PC-9 (cell line): ENCODE data around the gene ITIH3. TPM values are rescaled to one million over a fixed set of nuclear protein-coding genes. Genes with fewer than 3 reads are reported as not detected.

Source experiments
- BruUV-seq: library from RNA; stranded (reverse); fragments of 400-500 nt; replicated peaks from 2 replicates; lab custom pipeline; 2021; lab: Mats Ljungman, UMichigan
- CTCF ChIA-PET: fragments of 300-600 bp; sonication (Branson Sonifier 250); formaldehyde crosslinking; loops from one replicate; lab custom pipeline; 2022; ENCODE audit warnings: antibody characterized with exemption; lab: Charles Lee
- POLR2A ChIA-PET: fragments of 300-600 bp; sonication (Branson Sonifier 250); formaldehyde crosslinking; loops from one replicate; lab custom pipeline; 2022; ENCODE audit warnings: antibody characterized with exemption; ENCODE audit not compliant: unreplicated experiment; lab: Charles Lee
- DNase-seq, 2 experiments: peaks; one replicate each; pipeline versions ENCODE4 v3.0.0 to v3.0.0-alpha.2; 2015 to 2022; ENCODE audit warnings: mixed read lengths in 1 of 2
- H2AFZ ChIP-seq: fragments of 200-600 bp; sonication (generic); 2 replicates; pipeline ENCODE4 v1.8.1; 2017; ENCODE audit warnings: antibody characterized with exemption
- H3F3A ChIP-seq: fragments of 200-600 bp; sonication (generic); 2 replicates; pipeline ENCODE4 v1.8.1; 2017; ENCODE audit warnings: antibody characterized with exemption, mild to moderate bottlenecking, low read depth; ENCODE audit not compliant: insufficient read depth
- H3K27ac ChIP-seq: fragments of 200-600 bp; sonication (generic); 2 replicates; pipeline ENCODE4 v1.6.1; 2016; ENCODE audit warnings: mixed run types
- H3K27me3 ChIP-seq: fragments of 200-600 bp; sonication (generic); 2 replicates; pipeline ENCODE4 v1.6.1; 2016; ENCODE audit warnings: low read depth, mixed run types; ENCODE audit not compliant: insufficient read depth
- H3K36me3 ChIP-seq: fragments of 200-600 bp; sonication (generic); 2 replicates; pipeline ENCODE4 v1.6.1; 2016; ENCODE audit warnings: low read depth, mixed run types
- H3K4me1 ChIP-seq: fragments of 200-600 bp; sonication (generic); replicated peaks from 2 replicates; pipeline ENCODE4 v1.6.1; 2016; ENCODE audit warnings: mixed run types; ENCODE audit not compliant: insufficient read depth
- H3K4me2 ChIP-seq: fragments of 200-600 bp; sonication (generic); 2 replicates; pipeline ENCODE4 v1.6.1; 2017; ENCODE audit warnings: mixed run types
- H3K4me3 ChIP-seq: fragments of 200-600 bp; sonication (generic); 2 replicates; pipeline ENCODE4 v1.6.1; 2016; ENCODE audit warnings: mixed run types
- H3K79me2 ChIP-seq: fragments of 200-600 bp; sonication (generic); 2 replicates; pipeline ENCODE4 v1.6.1; 2017; ENCODE audit warnings: low read depth, mixed run types
- H3K9me2 ChIP-seq: fragments of 200-600 bp; sonication (generic); 2 replicates; pipeline ENCODE4 v1.8.1; 2017; ENCODE audit warnings: mild to moderate bottlenecking; ENCODE audit not compliant: insufficient read depth
- H3K9me3 ChIP-seq: fragments of 200-600 bp; sonication (generic); 2 replicates; pipeline ENCODE4 v1.8.1; 2016; ENCODE audit warnings: low read depth; ENCODE audit not compliant: insufficient read depth
- H4K20me1 ChIP-seq: fragments of 200-600 bp; sonication (generic); 2 replicates; pipeline ENCODE4 v1.8.1; 2017; ENCODE audit not compliant: insufficient read depth
- CTCF ChIP-seq: fragments of 200-600 bp; sonication (generic); conservative IDR thresholded peaks from 2 replicates; pipeline ENCODE4 v1.6.1; 2017; ENCODE audit warnings: mixed run types, antibody characterized with exemption, mild to moderate bottlenecking, moderate library complexity
- EZH2 ChIP-seq: fragments of 200-600 bp; sonication (generic); IDR thresholded peaks from 2 replicates; pipeline ENCODE4 v1.8.0; 2017; ENCODE audit warnings: antibody characterized with exemption, low read depth
- intact Hi-C: fragments of 100-400 bp; cut with micrococcal nuclease; formaldehyde crosslinking; loops from one replicate; pipeline ENCODE4 v1.10.0; 2022; ENCODE audit not compliant: unreplicated experiment
- microRNA-seq: library from miRNA; unstranded; fragments of <30 nt; microRNA quantifications from one replicate; pipeline ENCODE4 v1.2.0, GENCODE V29; 2021; ENCODE audit warnings: borderline number of aligned reads, borderline replicate concordance
- total RNA-seq: library from RNA; stranded (reverse); gene quantifications from 2 replicates; pipeline ENCODE4 v1.2.3, GENCODE V29; 2021

ITIH3 gene
- total RNA-seq, 1 experiment from 2014 or later, result not detected

GRCh38 chr3:52857864-52858263 lies 63.3 kb downstream of the ITIH3 start:
- Histone ChIP-seq H3K79me2 (no peaks in the 10 kb centered on the region), H3K4me3 (no peak overlapping the region), H3K36me3 (no peaks in the 10 kb centered on the region), H3K4me2 (no peak overlapping the region), H3K27ac (no peak overlapping the region), H3F3A (no peaks in the 10 kb centered on the region), H2AFZ (no peak overlapping the region), H3K27me3 (no peaks in the 10 kb centered on the region), H3K4me1 (no peaks in the 10 kb centered on the region), H4K20me1 (no peaks in the 10 kb centered on the region), H3K9me2 (no peaks in the 10 kb centered on the region), H3K9me3 (no peaks in the 10 kb centered on the region)
- ChIA-PET CTCF (no interaction called here), POLR2A (no interaction called here)
- DNase-seq, result no peak
- no TSS peak for BruUV-seq
- TF ChIP-seq CTCF, result no peak
- TF ChIP-seq EZH2, result no peak
- intact Hi-C loops, result no loop called here

Small RNA genes within 50 kb of the gene (microRNA-seq; reads per million reads assigned to microRNA genes)
- not detected for gene MIR8064

Other genes with a start within 250 kb of the ITIH3 start
- gene PBRM1, start 108.9 kb upstream of the ITIH3 start, total RNA-seq, result 35.2 and 42.8 TPM in 2 replicates
- gene GNL3, start 108.8 kb upstream of the ITIH3 start, total RNA-seq, result 82.3 and 91.2 TPM in 2 replicates
- 42.1 and 48.6 TPM in 2 replicates for gene GLT8D1, start 89.0 kb upstream of the ITIH3 start, total RNA-seq
- gene SPCS1, start 88.7 kb upstream of the ITIH3 start, total RNA-seq, result 91.9 and 104 TPM in 2 replicates
- 26.3 and 36.5 TPM in 2 replicates for gene NEK4, start 23.9 kb upstream of the ITIH3 start, total RNA-seq
- gene ITIH1, start 17.2 kb upstream of the ITIH3 start, total RNA-seq, result not detected in 2 replicates
- 2.5 and 3.2 TPM in 2 replicates for gene ITIH4, start 35.9 kb downstream of the ITIH3 start, total RNA-seq
- 1.8 TPM in 1 of 2 replicates, not detected in the other for gene MUSTN1, start 40.2 kb downstream of the ITIH3 start, total RNA-seq
- gene STIMATE, start 102.8 kb downstream of the ITIH3 start, total RNA-seq, result 16.8 and 19.7 TPM in 2 replicates